RPMI8226 (cell line): Measurements from ENCODE around the gene TBC1D20.
"Not testable (repeated sequence)": the region's sequence is repeated elsewhere in the genome, so short reads cannot be mapped to it uniquely, and the experiment has no call there.

ENCODE experiments used
- DNase-seq: peaks from one replicate; pipeline ENCODE4 v3.0.0-alpha.2; 2015

Gene TBC1D20

GRCh38 chr20:400128-400453, 62.2 kb downstream of the TBC1D20 start:
- DNase-seq, result no peak

GRCh38 chr20:399182-399707, 63.1 kb downstream of the TBC1D20 start:
- no peak for DNase-seq

- DNase-seq, result no peak
These were observed 64.7 kb downstream of the TBC1D20 start for GRCh38 chr20:397432-398237.

- DNase-seq, result no peak
These were observed 65.5 kb downstream of the TBC1D20 start for GRCh38 chr20:396619-397431.

- no peak for DNase-seq
These were observed 66.1 kb downstream of the TBC1D20 start for GRCh38 chr20:396252-396618.

GRCh38 chr20:393296-393695, 69.0 kb downstream of the TBC1D20 start:
- DNase-seq, result not testable (repeated sequence)

GRCh38 chr20:391041-391711, 71.2 kb downstream of the TBC1D20 start:
- no peak for DNase-seq

- no peak for DNase-seq
These were observed 73.1 kb downstream of the TBC1D20 start for GRCh38 chr20:389220-389619.

GRCh38 chr20:388034-388994, 74.0 kb downstream of the TBC1D20 start:
- no peak for DNase-seq

- no peak for DNase-seq
These were observed 74.8 kb downstream of the TBC1D20 start for GRCh38 chr20:387520-387919.

- not testable (repeated sequence) for DNase-seq
These were observed 75.7 kb downstream of the TBC1D20 start for GRCh38 chr20:386634-387033.
